HEK293 (cell line): ENCODE measurements around the gene PLAC8L1.

Experiments
- CTCF ChIA-PET: fragments of 350-600 bp; formaldehyde crosslinking; extraction: SDS; loops from one replicate; lab custom pipeline; 2021; ENCODE audit warnings: antibody characterized with exemption; lab: Yijun Ruan, JAX
- POLR2A ChIA-PET: fragments of 300-600 bp; formaldehyde crosslinking; extraction: SDS; loops from one replicate; lab custom pipeline; 2020; ENCODE audit warnings: antibody characterized with exemption, inconsistent platforms; lab: Yijun Ruan, JAX
- H3K27ac ChIP-seq: fragments of 200-500 bp; sonication (Bioruptor generic); 2 replicates; pipeline ENCODE4 v1.5.1; 2014; ENCODE audit warnings: low read depth, low read length, control low read depth, inconsistent platforms; ENCODE audit errors: extremely low read depth
- H3K36me3 ChIP-seq, 2 experiments: fragments of 200-500 bp in 1 of 2; sonication (Bioruptor generic) in 1 of 2; 1 replicate in 1 of 2; 2 replicates in 1 of 2; pipeline ENCODE4 v1.5.1; 2014 to 2017; ENCODE audit warnings: inconsistent platforms in 2 of 2, low read length in 2 of 2; ENCODE audit not compliant: control insufficient read depth in 2 of 2, insufficient read depth in 1 of 2
- H3K4me1 ChIP-seq: fragments of 200-500 bp; sonication (Bioruptor generic); 2 replicates; pipeline ENCODE4 v1.5.1; 2014; ENCODE audit warnings: mild to moderate bottlenecking, low read length, inconsistent platforms; ENCODE audit not compliant: control insufficient read depth, insufficient read depth
- H3K4me3 ChIP-seq: 2 replicates; pipeline ENCODE4 v1.5.1; 2011; ENCODE audit warnings: low read depth, mild to moderate bottlenecking, control low read depth, low read length, moderate library complexity
- H3K9me3 ChIP-seq: fragments of 200-500 bp; sonication (Bioruptor generic); 2 replicates; pipeline ENCODE4 v1.5.1; 2014; ENCODE audit warnings: low read depth, low read length, inconsistent platforms; ENCODE audit not compliant: control insufficient read depth, insufficient read depth
- MEIS1 ChIP-seq: sonication (generic); formaldehyde crosslinking; IDR thresholded peaks from 2 replicates; pipeline ENCODE4 v1.8.1; 2022; ENCODE audit warnings: missing genetic modification reagents, mild to moderate bottlenecking, borderline replicate concordance
- REPIN1 ChIP-seq: fragments of 450-650 bp; formaldehyde crosslinking; IDR thresholded peaks from 2 replicates; pipeline ENCODE4 v1.5.1; 2017; ENCODE audit warnings: missing biosample characterization, missing genetic modification characterization, low read depth
- SETDB1 ChIP-seq: IDR thresholded peaks from one replicate; pipeline ENCODE4 v1.6.1; 2017; ENCODE audit warnings: mild to moderate bottlenecking, low read length, moderate library complexity, mixed read lengths; ENCODE audit not compliant: insufficient read length
- ZBTB48 ChIP-seq: fragments of 450-650 bp; formaldehyde crosslinking; IDR thresholded peaks from 2 replicates; pipeline ENCODE4 v1.5.1; 2016; ENCODE audit warnings: missing biosample characterization, missing genetic modification characterization
- ZNF121 ChIP-seq: fragments of 450-650 bp; formaldehyde crosslinking; IDR thresholded peaks from 2 replicates; pipeline ENCODE4 v1.5.1; 2016; ENCODE audit warnings: missing biosample characterization, missing genetic modification characterization
- ZNF169 ChIP-seq: fragments of 450-650 bp; formaldehyde crosslinking; IDR thresholded peaks from 2 replicates; pipeline ENCODE4 v1.5.1; 2016; ENCODE audit warnings: missing biosample characterization, missing genetic modification characterization
- ZNF214 ChIP-seq: fragments of 450-650 bp; formaldehyde crosslinking; IDR thresholded peaks from 2 replicates; pipeline ENCODE4 v1.5.1; 2017; ENCODE audit warnings: missing biosample characterization, mild to moderate bottlenecking, missing genetic modification characterization, borderline replicate concordance
- ZNF558 ChIP-seq: fragments of 450-650 bp; formaldehyde crosslinking; IDR thresholded peaks from 2 replicates; pipeline ENCODE4 v1.5.1; 2016; ENCODE audit warnings: missing biosample characterization, missing genetic modification characterization
- ZNF664 ChIP-seq: fragments of 450-650 bp; formaldehyde crosslinking; IDR thresholded peaks from 2 replicates; pipeline ENCODE4 v1.5.1; 2016; ENCODE audit warnings: missing biosample characterization, missing genetic modification characterization
- TF ChIP-seq, protein P1 (sequence below): fragments of 450-650 bp; formaldehyde crosslinking; IDR thresholded peaks from 2 replicates; pipeline ENCODE4 v1.5.1; 2017; ENCODE audit warnings: missing biosample characterization, missing genetic modification characterization
- TF ChIP-seq, protein P2 (sequence below): fragments of 450-650 bp; formaldehyde crosslinking; IDR thresholded peaks from 2 replicates; pipeline ENCODE4 v1.5.1; 2016; ENCODE audit warnings: missing biosample characterization, missing genetic modification characterization
- TF ChIP-seq, protein P3 (sequence below): fragments of 450-650 bp; formaldehyde crosslinking; IDR thresholded peaks from 2 replicates; pipeline ENCODE4 v1.5.1; 2016; ENCODE audit warnings: missing biosample characterization, missing genetic modification characterization, low read depth

PLAC8L1 gene

DNA sequence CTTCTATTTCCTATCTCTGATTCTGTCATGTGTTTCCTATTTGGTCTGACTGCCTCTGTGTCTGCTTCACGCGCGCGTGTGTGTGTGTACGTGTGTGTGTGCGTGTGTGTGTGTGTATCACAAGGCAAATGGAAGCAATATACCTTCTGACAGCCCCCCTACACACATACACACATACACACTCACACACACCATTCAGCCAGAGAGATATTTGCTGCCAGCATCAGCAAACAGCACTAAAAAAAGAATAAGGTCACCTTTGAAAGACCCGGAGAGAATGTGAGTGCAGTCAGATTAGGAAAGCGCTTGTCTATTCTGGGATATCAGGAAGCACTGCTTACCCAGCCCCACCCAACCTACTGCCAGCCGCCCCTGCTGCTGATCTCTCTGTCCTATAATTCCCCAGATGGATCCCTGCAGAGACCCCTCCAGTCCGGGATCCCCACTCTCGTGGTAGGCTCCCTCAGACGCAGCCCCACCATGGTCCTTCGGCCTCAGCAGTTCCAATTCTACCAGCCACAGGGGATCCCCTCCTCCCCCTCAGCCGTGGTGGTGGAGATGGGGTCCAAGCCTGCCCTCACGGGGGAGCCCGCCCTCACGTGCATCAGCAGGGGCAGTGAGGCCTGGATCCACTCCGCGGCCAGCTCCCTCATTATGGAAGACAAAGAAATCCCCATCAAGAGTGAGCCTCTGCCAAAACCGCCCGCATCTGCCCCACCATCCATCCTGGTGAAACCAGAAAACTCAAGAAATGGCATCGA is 45.7 kb downstream of the PLAC8L1 start:
- Histone ChIP-seq H3K36me3 (no peaks in the 10 kb centered on the region), H3K4me1 (no peaks in the 10 kb centered on the region)
- POLR2A ChIA-PET: no interaction called here
- TF ChIP-seq REPIN1 (tag by site-specific recombination): no peak
- TF ChIP-seq, protein P1, sequence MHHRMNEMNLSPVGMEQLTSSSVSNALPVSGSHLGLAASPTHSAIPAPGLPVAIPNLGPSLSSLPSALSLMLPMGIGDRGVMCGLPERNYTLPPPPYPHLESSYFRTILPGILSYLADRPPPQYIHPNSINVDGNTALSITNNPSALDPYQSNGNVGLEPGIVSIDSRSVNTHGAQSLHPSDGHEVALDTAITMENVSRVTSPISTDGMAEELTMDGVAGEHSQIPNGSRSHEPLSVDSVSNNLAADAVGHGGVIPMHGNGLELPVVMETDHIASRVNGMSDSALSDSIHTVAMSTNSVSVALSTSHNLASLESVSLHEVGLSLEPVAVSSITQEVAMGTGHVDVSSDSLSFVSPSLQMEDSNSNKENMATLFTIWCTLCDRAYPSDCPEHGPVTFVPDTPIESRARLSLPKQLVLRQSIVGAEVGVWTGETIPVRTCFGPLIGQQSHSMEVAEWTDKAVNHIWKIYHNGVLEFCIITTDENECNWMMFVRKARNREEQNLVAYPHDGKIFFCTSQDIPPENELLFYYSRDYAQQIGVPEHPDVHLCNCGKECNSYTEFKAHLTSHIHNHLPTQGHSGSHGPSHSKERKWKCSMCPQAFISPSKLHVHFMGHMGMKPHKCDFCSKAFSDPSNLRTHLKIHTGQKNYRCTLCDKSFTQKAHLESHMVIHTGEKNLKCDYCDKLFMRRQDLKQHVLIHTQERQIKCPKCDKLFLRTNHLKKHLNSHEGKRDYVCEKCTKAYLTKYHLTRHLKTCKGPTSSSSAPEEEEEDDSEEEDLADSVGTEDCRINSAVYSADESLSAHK (tag by site-specific recombination): no peak
- TF ChIP-seq ZNF169: no peak
- TF ChIP-seq ZNF214 (tag by site-specific recombination): no peak
- no peak for TF ChIP-seq MEIS1 (CRISPR knock-in tag)
- TF ChIP-seq, all 188 proteins: peak for 0
- Histone ChIP-seq H3K9me3 (no peaks in the 10 kb centered on the region), H3K4me3 (no peak overlapping the region), H3K27ac (no peak overlapping the region)
- CTCF ChIA-PET: no interaction called here

DNA sequence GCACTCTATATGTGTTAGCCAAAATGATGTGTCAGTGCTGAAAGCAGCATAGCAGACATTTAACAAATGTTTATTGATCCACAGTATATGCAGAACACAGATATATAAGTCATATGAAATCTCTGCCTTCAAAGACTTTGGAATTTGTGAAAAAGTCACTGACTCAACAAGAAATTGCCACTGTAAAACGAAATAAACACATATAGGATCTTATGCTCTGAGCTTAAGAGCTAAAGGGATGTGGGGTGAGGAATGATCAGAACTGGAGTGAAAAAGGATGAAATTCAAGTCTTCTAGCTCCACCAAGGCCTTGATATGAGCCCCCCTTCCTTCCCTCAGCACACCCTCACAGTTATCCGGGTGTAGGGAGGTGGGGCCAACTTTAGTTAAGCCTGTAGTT is 49.9 kb downstream of the PLAC8L1 start:
- no peak overlapping the region for H3K27ac ChIP-seq
- no peaks in the 10 kb centered on the region for H3K4me1 ChIP-seq
- H3K4me3 ChIP-seq: no peak overlapping the region
- no peaks in the 10 kb centered on the region for H3K36me3 ChIP-seq
- CTCF ChIA-PET: interaction anchor here (0.6 to 1.0 kb wide), 4 partner anchors 15 to 374 kb away, joined by 3 to 4 read pairs (median 3); partner anchors contain the start of gene PRELID2
- H3K9me3 ChIP-seq: no peaks in the 10 kb centered on the region
- TF ChIP-seq ZNF664: no peak
- TF ChIP-seq ZNF558 (tag by site-specific recombination): no peak
- TF ChIP-seq ZBTB48: no peak
- TF ChIP-seq ZNF121 (tag by site-specific recombination): no peak
- TF ChIP-seq SETDB1: no peak
- POLR2A ChIA-PET: no interaction called here

DNA sequence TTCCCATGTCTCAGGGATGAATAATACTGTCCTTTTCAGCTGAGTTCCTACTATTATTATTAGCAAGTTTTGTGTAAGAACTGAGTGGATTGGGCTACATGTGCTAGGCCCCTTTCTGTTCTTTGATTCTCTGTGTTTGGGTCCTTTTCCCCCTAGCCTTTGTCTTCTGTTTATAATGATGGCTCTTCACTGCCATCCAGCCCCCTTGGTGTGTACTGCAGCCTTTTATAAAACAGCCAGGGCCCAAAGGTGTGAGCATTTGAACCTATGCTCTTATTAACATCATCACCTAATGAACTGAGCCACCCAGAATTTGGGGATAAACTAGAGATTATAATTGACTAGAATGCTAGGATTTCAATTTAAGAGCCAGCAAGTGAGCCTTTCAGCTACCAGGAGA is 52.6 kb downstream of the PLAC8L1 start:
- H3K27ac ChIP-seq: no peak overlapping the region
- H3K4me1 ChIP-seq: peaks cover 2% of the 10 kb centered on the region; the same call in 1 of the 2 replicates
- H3K4me3 ChIP-seq: no peak overlapping the region
- no peaks in the 10 kb centered on the region for H3K9me3 ChIP-seq
- CTCF ChIA-PET: interaction anchor here (0.6 to 5.7 kb wide), 9 partner anchors 12 to 374 kb away, joined by 3 to 45 read pairs (median 3); no protein-coding TSS in a partner anchor
- TF ChIP-seq, protein P2, sequence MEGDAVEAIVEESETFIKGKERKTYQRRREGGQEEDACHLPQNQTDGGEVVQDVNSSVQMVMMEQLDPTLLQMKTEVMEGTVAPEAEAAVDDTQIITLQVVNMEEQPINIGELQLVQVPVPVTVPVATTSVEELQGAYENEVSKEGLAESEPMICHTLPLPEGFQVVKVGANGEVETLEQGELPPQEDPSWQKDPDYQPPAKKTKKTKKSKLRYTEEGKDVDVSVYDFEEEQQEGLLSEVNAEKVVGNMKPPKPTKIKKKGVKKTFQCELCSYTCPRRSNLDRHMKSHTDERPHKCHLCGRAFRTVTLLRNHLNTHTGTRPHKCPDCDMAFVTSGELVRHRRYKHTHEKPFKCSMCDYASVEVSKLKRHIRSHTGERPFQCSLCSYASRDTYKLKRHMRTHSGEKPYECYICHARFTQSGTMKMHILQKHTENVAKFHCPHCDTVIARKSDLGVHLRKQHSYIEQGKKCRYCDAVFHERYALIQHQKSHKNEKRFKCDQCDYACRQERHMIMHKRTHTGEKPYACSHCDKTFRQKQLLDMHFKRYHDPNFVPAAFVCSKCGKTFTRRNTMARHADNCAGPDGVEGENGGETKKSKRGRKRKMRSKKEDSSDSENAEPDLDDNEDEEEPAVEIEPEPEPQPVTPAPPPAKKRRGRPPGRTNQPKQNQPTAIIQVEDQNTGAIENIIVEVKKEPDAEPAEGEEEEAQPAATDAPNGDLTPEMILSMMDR (tag by site-specific recombination): 0 out of 2 replicates have a peak, but pooled peaks have one; percentile 10
- TF ChIP-seq, protein P3, sequence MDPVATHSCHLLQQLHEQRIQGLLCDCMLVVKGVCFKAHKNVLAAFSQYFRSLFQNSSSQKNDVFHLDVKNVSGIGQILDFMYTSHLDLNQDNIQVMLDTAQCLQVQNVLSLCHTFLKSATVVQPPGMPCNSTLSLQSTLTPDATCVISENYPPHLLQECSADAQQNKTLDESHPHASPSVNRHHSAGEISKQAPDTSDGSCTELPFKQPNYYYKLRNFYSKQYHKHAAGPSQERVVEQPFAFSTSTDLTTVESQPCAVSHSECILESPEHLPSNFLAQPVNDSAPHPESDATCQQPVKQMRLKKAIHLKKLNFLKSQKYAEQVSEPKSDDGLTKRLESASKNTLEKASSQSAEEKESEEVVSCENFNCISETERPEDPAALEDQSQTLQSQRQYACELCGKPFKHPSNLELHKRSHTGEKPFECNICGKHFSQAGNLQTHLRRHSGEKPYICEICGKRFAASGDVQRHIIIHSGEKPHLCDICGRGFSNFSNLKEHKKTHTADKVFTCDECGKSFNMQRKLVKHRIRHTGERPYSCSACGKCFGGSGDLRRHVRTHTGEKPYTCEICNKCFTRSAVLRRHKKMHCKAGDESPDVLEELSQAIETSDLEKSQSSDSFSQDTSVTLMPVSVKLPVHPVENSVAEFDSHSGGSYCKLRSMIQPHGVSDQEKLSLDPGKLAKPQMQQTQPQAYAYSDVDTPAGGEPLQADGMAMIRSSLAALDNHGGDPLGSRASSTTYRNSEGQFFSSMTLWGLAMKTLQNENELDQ (tag by site-specific recombination): no peak
- H3K36me3 ChIP-seq: no peaks in the 10 kb centered on the region
- POLR2A ChIA-PET: no interaction called here
